Breast epithelium (tissue), 3 donors: ENCODE results near the gene ITM2C.

Source experiments
- CTCF ChIP-seq, 3 donors: fragments of 450-650 bp; IDR thresholded peaks; one replicate each; pipeline ENCODE4 v1.5.1; 2016 to 2017; ENCODE audit warnings: antibody characterized with exemption in 3 of 3, mild to moderate bottlenecking in 3 of 3, moderate library complexity in 3 of 3
- POLR2AphosphoS5 ChIP-seq, 3 donors: sonication (generic); formaldehyde crosslinking; IDR thresholded peaks; one replicate each; pipeline ENCODE4 v1.6.1; 2017; ENCODE audit warnings: antibody characterized with exemption in 3 of 3

GRCh38 chr2:230825354-230825753, 39.4 kb upstream of the ITM2C start:
- TF ChIP-seq POLR2AphosphoS5 (IDR thresholded peaks at IDR 0.05) (no peak), CTCF (IDR thresholded peaks at IDR 0.05) (no peak)
